Peyer's patch (tissue), 4 donors: ENCODE data around the gene FKTN.

Source experiments
- POLR2A ChIP-seq, 2 donors: fragments of 450-650 bp; IDR thresholded peaks; one replicate each; pipeline ENCODE4 v1.5.1; 2017; ENCODE audit warnings: antibody characterized with exemption in 2 of 2, mild to moderate bottlenecking in 2 of 2, moderate library complexity in 2 of 2
- TF ChIP-seq, protein P1 (sequence below), 6 experiments: fragments of 450-650 bp in 4 of 6; fragments of 200-600 bp in 2 of 6; sonication (generic) in 1 of 6; IDR thresholded peaks; one replicate each; pipeline ENCODE4 v1.5.1; 2017 to 2019; ENCODE audit warnings: antibody characterized with exemption in 6 of 6, mild to moderate bottlenecking in 3 of 6, moderate library complexity in 1 of 6

GRCh38 chr9:105662184-105663104, 104.5 kb downstream of the FKTN start, which contains the start of gene TAL2:
- TF ChIP-seq, protein P1, sequence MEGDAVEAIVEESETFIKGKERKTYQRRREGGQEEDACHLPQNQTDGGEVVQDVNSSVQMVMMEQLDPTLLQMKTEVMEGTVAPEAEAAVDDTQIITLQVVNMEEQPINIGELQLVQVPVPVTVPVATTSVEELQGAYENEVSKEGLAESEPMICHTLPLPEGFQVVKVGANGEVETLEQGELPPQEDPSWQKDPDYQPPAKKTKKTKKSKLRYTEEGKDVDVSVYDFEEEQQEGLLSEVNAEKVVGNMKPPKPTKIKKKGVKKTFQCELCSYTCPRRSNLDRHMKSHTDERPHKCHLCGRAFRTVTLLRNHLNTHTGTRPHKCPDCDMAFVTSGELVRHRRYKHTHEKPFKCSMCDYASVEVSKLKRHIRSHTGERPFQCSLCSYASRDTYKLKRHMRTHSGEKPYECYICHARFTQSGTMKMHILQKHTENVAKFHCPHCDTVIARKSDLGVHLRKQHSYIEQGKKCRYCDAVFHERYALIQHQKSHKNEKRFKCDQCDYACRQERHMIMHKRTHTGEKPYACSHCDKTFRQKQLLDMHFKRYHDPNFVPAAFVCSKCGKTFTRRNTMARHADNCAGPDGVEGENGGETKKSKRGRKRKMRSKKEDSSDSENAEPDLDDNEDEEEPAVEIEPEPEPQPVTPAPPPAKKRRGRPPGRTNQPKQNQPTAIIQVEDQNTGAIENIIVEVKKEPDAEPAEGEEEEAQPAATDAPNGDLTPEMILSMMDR (IDR thresholded peaks at IDR 0.05), result no peak
- TF ChIP-seq POLR2A (IDR thresholded peaks at IDR 0.05), result no peak
